NCI-H2196 (cell line): Measurements from ENCODE around the gene NCS1.

Experiments
- DNase-seq: peaks from one replicate; lab custom pipeline; 2025; ENCODE audit not compliant: unreplicated experiment; lab: John Stamatoyannopoulos, UW

The NCS1 gene

GRCh38 chr9:130147198-130147597 is 25.0 kb upstream of the NCS1 start:
- DNase-seq, result no peak

GRCh38 chr9:130147910-130148309 is 24.3 kb upstream of the NCS1 start:
- DNase-seq, result no peak

- DNase-seq, result no peak
Observed at GRCh38 chr9:130149031-130149430, 23.2 kb upstream of the NCS1 start.

- DNase-seq, result no peak
Observed at GRCh38 chr9:130149654-130150286, 22.4 kb upstream of the NCS1 start.

- DNase-seq, result no peak
Observed at GRCh38 chr9:130150779-130151382, 21.3 kb upstream of the NCS1 start.

GRCh38 chr9:130154816-130155215 is 17.4 kb upstream of the NCS1 start:
- DNase-seq, result no peak

GRCh38 chr9:130155647-130156046 is 16.6 kb upstream of the NCS1 start:
- DNase-seq, result no peak

GRCh38 chr9:130156672-130157071 is 15.5 kb upstream of the NCS1 start:
- no peak for DNase-seq

GRCh38 chr9:130157079-130157478 is 15.1 kb upstream of the NCS1 start:
- DNase-seq, result no peak

- no peak for DNase-seq
Observed at GRCh38 chr9:130158001-130158400, 14.2 kb upstream of the NCS1 start.

- DNase-seq, result no peak
Observed at GRCh38 chr9:130159057-130159456, 13.1 kb upstream of the NCS1 start.

GRCh38 chr9:130159915-130160670 is 12.1 kb upstream of the NCS1 start:
- DNase-seq, result no peak

GRCh38 chr9:130160862-130161470 is 11.2 kb upstream of the NCS1 start:
- DNase-seq, result no peak

- no peak for DNase-seq
Observed at GRCh38 chr9:130165579-130165978, 6.6 kb upstream of the NCS1 start.

- DNase-seq, result no peak
Observed at GRCh38 chr9:130166399-130166798, 5.8 kb upstream of the NCS1 start.

GRCh38 chr9:130167927-130168326 is 4.3 kb upstream of the NCS1 start:
- no peak for DNase-seq

GRCh38 chr9:130171226-130172148 is 717 bp upstream of the NCS1 start:
- DNase-seq, result no peak

- DNase-seq, result no peak
Observed at GRCh38 chr9:130172858-130173665, 858 bp downstream of the NCS1 start.

- DNase-seq, result no peak
Observed at GRCh38 chr9:130173666-130173983, 1.4 kb downstream of the NCS1 start.

- no peak for DNase-seq
Observed at GRCh38 chr9:130174025-130174424, 1.8 kb downstream of the NCS1 start.
